ENCODE results near the gene DYNLT5.

DYNLT5 gene

GRCh38 chr1:66757722-66758240, 5.5 kb downstream of the DYNLT5 start:
- Histone ChIP-seq H3K4me1 (ENCODE audit: control insufficient read depth, insufficient read depth, low read length) (peaks cover 1% of the 10 kb centered on the region), H3K27me3 (ENCODE audit: control insufficient read depth, insufficient read depth, low read length) (peaks cover 3% of the 10 kb centered on the region), H3K9me3 (ENCODE audit: control insufficient read depth, low read length) (no peaks in the 10 kb centered on the region), H3K36me3 (ENCODE audit: control insufficient read depth, insufficient read depth, low read length) (no peaks in the 10 kb centered on the region), H3K4me3 (ENCODE audit: low read length) (no peak overlapping the region), H3K9ac (ENCODE audit: low read length) (no peak overlapping the region)

GRCh38 chr1:66758241-66758755, 6.0 kb downstream of the DYNLT5 start:
- no peaks in the 10 kb centered on the region for H3K36me3 ChIP-seq (ENCODE audit: control insufficient read depth, insufficient read depth, low read length)
- no peaks in the 10 kb centered on the region for H3K9me3 ChIP-seq (ENCODE audit: control insufficient read depth, low read length)
- no peak overlapping the region for H3K4me3 ChIP-seq (ENCODE audit: low read length)
- H3K27me3 ChIP-seq (ENCODE audit: control insufficient read depth, insufficient read depth, low read length): no peaks in the 10 kb centered on the region
- H3K9ac ChIP-seq (ENCODE audit: low read length): no peak overlapping the region
- no peaks in the 10 kb centered on the region for H3K4me1 ChIP-seq (ENCODE audit: control insufficient read depth, insufficient read depth, low read length)

- H3K9ac ChIP-seq (ENCODE audit: low read length): no peak overlapping the region
- no peak overlapping the region for H3K4me3 ChIP-seq (ENCODE audit: low read length)
- no peaks in the 10 kb centered on the region for H3K9me3 ChIP-seq (ENCODE audit: control insufficient read depth, low read length)
- no peaks in the 10 kb centered on the region for H3K27me3 ChIP-seq (ENCODE audit: control insufficient read depth, insufficient read depth, low read length)
- no peaks in the 10 kb centered on the region for H3K4me1 ChIP-seq (ENCODE audit: control insufficient read depth, insufficient read depth, low read length)
- H3K36me3 ChIP-seq (ENCODE audit: control insufficient read depth, insufficient read depth, low read length): no peaks in the 10 kb centered on the region
Measured at GRCh38 chr1:66760506-66760905, 8.2 kb downstream of the DYNLT5 start.

- H3K36me3 ChIP-seq (ENCODE audit: control insufficient read depth, insufficient read depth, low read length): no peaks in the 10 kb centered on the region
- H3K4me3 ChIP-seq (ENCODE audit: low read length): no peak overlapping the region
- H3K27me3 ChIP-seq (ENCODE audit: control insufficient read depth, insufficient read depth, low read length): no peaks in the 10 kb centered on the region
Measured at GRCh38 chr1:66761221-66761620, 9.0 kb downstream of the DYNLT5 start.

GRCh38 chr1:66764994-66765578, 12.8 kb downstream of the DYNLT5 start:
- no peaks in the 10 kb centered on the region for H3K27me3 ChIP-seq (ENCODE audit: control insufficient read depth, insufficient read depth, low read length)

More at GRCh38 chr1:66761221-66761620, 9.0 kb downstream of the DYNLT5 start:
- Histone ChIP-seq H3K9me3 (ENCODE audit: control insufficient read depth, low read length) (no peaks in the 10 kb centered on the region), H3K9ac (ENCODE audit: low read length) (no peak overlapping the region), H3K4me1 (ENCODE audit: control insufficient read depth, insufficient read depth, low read length) (no peaks in the 10 kb centered on the region)

GRCh38 chr1:66767626-66768025, 15.4 kb downstream of the DYNLT5 start:
- no peaks in the 10 kb centered on the region for H3K9me3 ChIP-seq (ENCODE audit: control insufficient read depth, low read length)
- no peaks in the 10 kb centered on the region for H3K4me1 ChIP-seq (ENCODE audit: control insufficient read depth, insufficient read depth, low read length)
- H3K36me3 ChIP-seq (ENCODE audit: control insufficient read depth, insufficient read depth, low read length): no peaks in the 10 kb centered on the region
- no peak overlapping the region for H3K4me3 ChIP-seq (ENCODE audit: low read length)
- H3K27me3 ChIP-seq (ENCODE audit: control insufficient read depth, insufficient read depth, low read length): no peaks in the 10 kb centered on the region
- no peak overlapping the region for H3K9ac ChIP-seq (ENCODE audit: low read length)

More at GRCh38 chr1:66764994-66765578, 12.8 kb downstream of the DYNLT5 start:
- no peaks in the 10 kb centered on the region for H3K9me3 ChIP-seq (ENCODE audit: control insufficient read depth, low read length)
- no peak overlapping the region for H3K9ac ChIP-seq (ENCODE audit: low read length)
- no peak overlapping the region for H3K4me3 ChIP-seq (ENCODE audit: low read length)
- H3K36me3 ChIP-seq (ENCODE audit: control insufficient read depth, insufficient read depth, low read length): no peaks in the 10 kb centered on the region
- H3K4me1 ChIP-seq (ENCODE audit: control insufficient read depth, insufficient read depth, low read length): no peaks in the 10 kb centered on the region

GRCh38 chr1:66768965-66769364, 16.7 kb downstream of the DYNLT5 start:
- no peak overlapping the region for H3K9ac ChIP-seq (ENCODE audit: low read length)
- H3K4me3 ChIP-seq (ENCODE audit: low read length): no peak overlapping the region
- H3K36me3 ChIP-seq (ENCODE audit: control insufficient read depth, insufficient read depth, low read length): no peaks in the 10 kb centered on the region
- H3K27me3 ChIP-seq (ENCODE audit: control insufficient read depth, insufficient read depth, low read length): no peaks in the 10 kb centered on the region
- H3K9me3 ChIP-seq (ENCODE audit: control insufficient read depth, low read length): no peaks in the 10 kb centered on the region
- H3K4me1 ChIP-seq (ENCODE audit: control insufficient read depth, insufficient read depth, low read length): no peaks in the 10 kb centered on the region

GRCh38 chr1:66769512-66770229, 17.4 kb downstream of the DYNLT5 start:
- Histone ChIP-seq H3K9me3 (ENCODE audit: control insufficient read depth, low read length) (no peaks in the 10 kb centered on the region), H3K27me3 (ENCODE audit: control insufficient read depth, insufficient read depth, low read length) (no peaks in the 10 kb centered on the region), H3K4me1 (ENCODE audit: control insufficient read depth, insufficient read depth, low read length) (no peaks in the 10 kb centered on the region), H3K4me3 (ENCODE audit: low read length) (no peak overlapping the region), H3K9ac (ENCODE audit: low read length) (no peak overlapping the region), H3K36me3 (ENCODE audit: control insufficient read depth, insufficient read depth, low read length) (no peaks in the 10 kb centered on the region)

- Histone ChIP-seq H3K9me3 (ENCODE audit: control insufficient read depth, low read length) (no peaks in the 10 kb centered on the region), H3K4me1 (ENCODE audit: control insufficient read depth, insufficient read depth, low read length) (no peaks in the 10 kb centered on the region), H3K9ac (ENCODE audit: low read length) (no peak overlapping the region), H3K27me3 (ENCODE audit: control insufficient read depth, insufficient read depth, low read length) (no peaks in the 10 kb centered on the region), H3K36me3 (ENCODE audit: control insufficient read depth, insufficient read depth, low read length) (no peaks in the 10 kb centered on the region), H3K4me3 (ENCODE audit: low read length) (no peak overlapping the region)
Measured at GRCh38 chr1:66770240-66770639, 18.0 kb downstream of the DYNLT5 start.

- H3K27me3 ChIP-seq (ENCODE audit: control insufficient read depth, insufficient read depth, low read length): no peaks in the 10 kb centered on the region
- H3K9me3 ChIP-seq (ENCODE audit: control insufficient read depth, low read length): no peaks in the 10 kb centered on the region
- no peak overlapping the region for H3K4me3 ChIP-seq (ENCODE audit: low read length)
- no peak overlapping the region for H3K9ac ChIP-seq (ENCODE audit: low read length)
- no peaks in the 10 kb centered on the region for H3K4me1 ChIP-seq (ENCODE audit: control insufficient read depth, insufficient read depth, low read length)
- H3K36me3 ChIP-seq (ENCODE audit: control insufficient read depth, insufficient read depth, low read length): no peaks in the 10 kb centered on the region
Measured at GRCh38 chr1:66770694-66771093, 18.4 kb downstream of the DYNLT5 start.

- Histone ChIP-seq H3K4me3 (ENCODE audit: low read length) (no peak overlapping the region), H3K36me3 (ENCODE audit: control insufficient read depth, insufficient read depth, low read length) (no peaks in the 10 kb centered on the region), H3K4me1 (ENCODE audit: control insufficient read depth, insufficient read depth, low read length) (no peaks in the 10 kb centered on the region), H3K9ac (ENCODE audit: low read length) (no peak overlapping the region), H3K27me3 (ENCODE audit: control insufficient read depth, insufficient read depth, low read length) (no peaks in the 10 kb centered on the region), H3K9me3 (ENCODE audit: control insufficient read depth, low read length) (no peaks in the 10 kb centered on the region)
Measured at GRCh38 chr1:66773227-66773626, 21.0 kb downstream of the DYNLT5 start.

GRCh38 chr1:66774438-66774837, 22.2 kb downstream of the DYNLT5 start:
- H3K9ac ChIP-seq (ENCODE audit: low read length): no peak overlapping the region
- H3K4me1 ChIP-seq (ENCODE audit: control insufficient read depth, insufficient read depth, low read length): no peaks in the 10 kb centered on the region
- H3K4me3 ChIP-seq (ENCODE audit: low read length): no peak overlapping the region
- H3K27me3 ChIP-seq (ENCODE audit: control insufficient read depth, insufficient read depth, low read length): no peaks in the 10 kb centered on the region
- no peaks in the 10 kb centered on the region for H3K9me3 ChIP-seq (ENCODE audit: control insufficient read depth, low read length)
- no peaks in the 10 kb centered on the region for H3K36me3 ChIP-seq (ENCODE audit: control insufficient read depth, insufficient read depth, low read length)

Measured in mucosa of stomach (tissue), 1 donor.